K562 (cell line): ENCODE measurements around the gene RGS6. TPM values are rescaled to one million over a fixed set of nuclear protein-coding genes. Genes with fewer than 3 reads are reported as not detected.

ENCODE experiments used
- CHAMP1 ChIP-seq: fragments of 450-650 bp; IDR thresholded peaks from 2 replicates; pipeline ENCODE4 v1.6.1; 2016; ENCODE audit warnings: mild to moderate bottlenecking
- PHF20 ChIP-seq: fragments of 450-650 bp; IDR thresholded peaks from 2 replicates; pipeline ENCODE4 v1.6.1; 2018; ENCODE audit not compliant: partially characterized antibody
- PTBP1 ChIP-seq: fragments of 200-400 bp; formaldehyde crosslinking; IDR thresholded peaks from 2 replicates; pipeline ENCODE4 v1.6.1; 2017; ENCODE audit warnings: low read depth, low read length
- ZBTB40 ChIP-seq, 2 experiments: fragments of 450-650 bp in 1 of 2; sonication (generic) in 1 of 2; formaldehyde crosslinking in 1 of 2; IDR thresholded peaks; 2 replicates each; pipeline versions ENCODE4 v1.7.1 to v1.9.0; 2016 to 2022; ENCODE audit warnings: inconsistent platforms in 1 of 2, mild to moderate bottlenecking in 1 of 2, missing genetic modification reagents in 1 of 2
- ZNF197 ChIP-seq: fragments of 200-800 bp; sonication (Bioruptor generic); IDR thresholded peaks from 2 replicates; pipeline ENCODE4 v1.6.1; 2016; ENCODE audit warnings: low read depth, missing genetic modification characterization, missing compliant biosample characterization
- ZNF274 ChIP-seq: IDR thresholded peaks from 2 replicates; pipeline ENCODE4 v1.6.1; 2011; ENCODE audit warnings: low read depth, mild to moderate bottlenecking, low read length, moderate library complexity, borderline replicate concordance
- polyA plus RNA-seq, 8 experiments: library from polyadenylated mRNA; depleted of rRNA in 4 of 8; stranded (reverse) in 5 of 8; unstranded in 3 of 8; fragments of >200 nt; fragmentation: Nextera tagmentation in 2 of 8; fragmentation: Illumina TruSeq in 1 of 8; extraction: Ambion mirVana in 2 of 8; extraction: Trizol in 1 of 8; gene quantifications; 2 replicates each; pipeline versions ENCODE4 v1.2.1 to v1.2.3, GENCODE V29; 2011 to 2014; ENCODE audit warnings: inconsistent platforms in 1 of 8, missing spikeins in 1 of 8
- total RNA-seq, 7 experiments: library from RNA; depleted of rRNA in 6 of 7; stranded (reverse); fragments of >200 nt in 6 of 7; fragmentation: Illumina TruSeq in 2 of 7; extraction: Trizol in 2 of 7; gene quantifications; 2 replicates each; pipeline versions ENCODE4 v1.2.1 to v1.2.3, GENCODE V29; 2011 to 2021; ENCODE audit warnings: low replicate concordance in 1 of 7
- TF ChIP-seq, protein P1 (sequence below): fragments of 250-450 bp; sonication (Bioruptor Pico); IDR thresholded peaks from 2 replicates; pipeline ENCODE4 v1.6.1; 2021; ENCODE audit warnings: mild to moderate bottlenecking

RGS6 gene
- total and polyA plus RNA-seq, 9 of the 15 experiments (the other 6 are each of a cell fraction or from before 2014, with no cell fraction given), result not detected

GRCh38 chr14:72247896-72248465 lies 315.8 kb downstream of the RGS6 start (continued):
- no peak for TF ChIP-seq ZBTB40 (IDR thresholded peaks at IDR 0.05)
- TF ChIP-seq ZBTB40 (CRISPR knock-in tag; IDR thresholded peaks at IDR 0.05), result no peak
- TF ChIP-seq, protein P1, sequence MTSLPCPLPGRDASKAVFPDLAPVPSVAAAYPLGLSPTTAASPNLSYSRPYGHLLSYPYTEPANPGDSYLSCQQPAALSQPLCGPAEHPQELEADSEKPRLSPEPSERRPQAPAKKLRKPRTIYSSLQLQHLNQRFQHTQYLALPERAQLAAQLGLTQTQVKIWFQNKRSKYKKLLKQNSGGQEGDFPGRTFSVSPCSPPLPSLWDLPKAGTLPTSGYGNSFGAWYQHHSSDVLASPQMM (CRISPR knock-in tag), result no peak
- no peak for TF ChIP-seq PHF20
- TF ChIP-seq ZNF197 (CRISPR knock-in tag), result no peak
- TF ChIP-seq ZNF274, result no peak
- TF ChIP-seq PTBP1, result no peak
- no peak for TF ChIP-seq CHAMP1
- TF ChIP-seq, all 486 proteins: peak for 0
